IPS-20b (cell line): Measurements from ENCODE around the gene KRT5.
"Not testable (repeated sequence)": the region's sequence is repeated elsewhere in the genome, so short reads cannot be mapped to it uniquely, and the experiment has no call there.

Experiments
- H3K27ac ChIP-seq: one replicate; pipeline ENCODE4 v1.5.1; 2013; ENCODE audit warnings: low read length
- H3K27me3 ChIP-seq: 2 replicates; pipeline ENCODE4 v1.6.1; 2013; ENCODE audit warnings: mild to moderate bottlenecking, low read length, inconsistent platforms; ENCODE audit not compliant: insufficient read depth
- H3K36me3 ChIP-seq: 2 replicates; pipeline ENCODE4 v1.6.1; 2013; ENCODE audit warnings: low read depth, mild to moderate bottlenecking, inconsistent platforms, low read length, moderate library complexity; ENCODE audit not compliant: insufficient read depth
- H3K4me1 ChIP-seq: 2 replicates; pipeline ENCODE4 v1.6.1; 2013; ENCODE audit warnings: mild to moderate bottlenecking, control low read depth, inconsistent platforms, low read length, moderate library complexity; ENCODE audit not compliant: insufficient read depth
- H3K4me3 ChIP-seq: 2 replicates; pipeline ENCODE4 v1.5.1; 2013; ENCODE audit warnings: mild to moderate bottlenecking, low read length, inconsistent platforms
- H3K9ac ChIP-seq: 2 replicates; pipeline ENCODE4 v1.6.1; 2013; ENCODE audit warnings: low read depth, mild to moderate bottlenecking, inconsistent platforms, low read length, moderate library complexity
- H3K9me3 ChIP-seq: 2 replicates; pipeline ENCODE4 v1.6.1; 2013; ENCODE audit warnings: mild to moderate bottlenecking, low read depth, low read length, inconsistent platforms; ENCODE audit not compliant: insufficient read depth

The KRT5 gene

DNA sequence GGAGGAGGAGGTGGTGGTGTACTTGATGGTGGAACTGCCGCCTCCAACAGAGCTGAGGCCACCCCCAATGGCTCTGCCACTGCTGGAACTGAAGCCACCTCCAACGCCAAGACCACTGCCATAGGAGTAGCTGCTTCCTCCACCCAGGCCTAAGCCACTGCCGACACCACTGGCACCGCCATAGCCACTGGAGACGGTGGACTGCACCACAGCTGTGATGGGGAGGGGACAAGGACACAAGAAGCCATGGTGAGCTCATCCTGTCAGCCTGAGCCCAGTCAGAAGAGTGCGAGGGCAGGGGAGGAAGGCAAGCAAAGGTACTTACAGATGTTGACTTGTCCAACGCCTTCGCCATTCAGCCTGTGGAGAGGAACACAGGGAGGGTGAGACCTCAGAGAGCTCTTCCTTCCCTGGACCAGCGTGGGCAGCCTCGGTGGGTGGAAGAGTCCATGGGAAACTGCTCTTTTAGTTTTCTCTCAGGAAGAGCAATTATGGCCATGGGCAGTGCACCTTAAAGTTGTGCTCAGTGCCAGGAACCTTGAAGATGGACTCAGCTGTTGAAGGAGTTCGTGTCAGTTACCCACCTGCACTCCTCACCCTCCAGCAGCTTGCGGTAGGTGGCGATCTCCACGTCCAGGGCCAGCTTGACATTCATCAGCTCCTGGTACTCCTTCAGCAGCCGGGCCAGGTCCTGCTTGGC lies 32.3 kb downstream of the KRT5 start:
- not testable (repeated sequence) for H3K27ac ChIP-seq, H3K27me3 ChIP-seq, H3K9ac ChIP-seq, H3K4me3 ChIP-seq, H3K4me1 ChIP-seq, H3K36me3 ChIP-seq, H3K9me3 ChIP-seq

DNA sequence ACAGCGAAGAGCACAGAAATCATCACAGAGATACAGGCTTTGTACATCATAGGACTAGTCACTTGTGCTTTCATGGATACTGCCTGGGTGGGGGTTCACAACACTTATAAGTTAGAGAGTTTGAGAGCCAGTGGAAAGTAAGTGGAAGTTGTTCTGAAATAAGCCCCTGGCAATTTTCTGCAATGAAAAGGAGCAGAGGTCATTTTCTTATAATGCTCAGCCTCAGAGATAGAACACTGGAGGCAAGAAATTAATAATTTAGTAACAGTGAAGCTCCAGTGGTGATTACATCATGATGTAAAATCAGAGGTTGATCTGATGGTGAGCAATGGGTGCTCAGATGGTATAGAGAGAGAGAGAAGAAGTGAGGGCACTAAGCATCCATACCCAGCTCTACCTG lies 33.0 kb downstream of the KRT5 start:
- Histone ChIP-seq H3K9ac (no peak overlapping the region), H3K36me3 (no peaks in the 10 kb centered on the region), H3K4me1 (no peaks in the 10 kb centered on the region), H3K4me3 (no peak overlapping the region), H3K27ac (no peak overlapping the region), H3K9me3 (peaks cover 6% of the 10 kb centered on the region; the same call in 1 of the 2 replicates), H3K27me3 (no peaks in the 10 kb centered on the region)

DNA sequence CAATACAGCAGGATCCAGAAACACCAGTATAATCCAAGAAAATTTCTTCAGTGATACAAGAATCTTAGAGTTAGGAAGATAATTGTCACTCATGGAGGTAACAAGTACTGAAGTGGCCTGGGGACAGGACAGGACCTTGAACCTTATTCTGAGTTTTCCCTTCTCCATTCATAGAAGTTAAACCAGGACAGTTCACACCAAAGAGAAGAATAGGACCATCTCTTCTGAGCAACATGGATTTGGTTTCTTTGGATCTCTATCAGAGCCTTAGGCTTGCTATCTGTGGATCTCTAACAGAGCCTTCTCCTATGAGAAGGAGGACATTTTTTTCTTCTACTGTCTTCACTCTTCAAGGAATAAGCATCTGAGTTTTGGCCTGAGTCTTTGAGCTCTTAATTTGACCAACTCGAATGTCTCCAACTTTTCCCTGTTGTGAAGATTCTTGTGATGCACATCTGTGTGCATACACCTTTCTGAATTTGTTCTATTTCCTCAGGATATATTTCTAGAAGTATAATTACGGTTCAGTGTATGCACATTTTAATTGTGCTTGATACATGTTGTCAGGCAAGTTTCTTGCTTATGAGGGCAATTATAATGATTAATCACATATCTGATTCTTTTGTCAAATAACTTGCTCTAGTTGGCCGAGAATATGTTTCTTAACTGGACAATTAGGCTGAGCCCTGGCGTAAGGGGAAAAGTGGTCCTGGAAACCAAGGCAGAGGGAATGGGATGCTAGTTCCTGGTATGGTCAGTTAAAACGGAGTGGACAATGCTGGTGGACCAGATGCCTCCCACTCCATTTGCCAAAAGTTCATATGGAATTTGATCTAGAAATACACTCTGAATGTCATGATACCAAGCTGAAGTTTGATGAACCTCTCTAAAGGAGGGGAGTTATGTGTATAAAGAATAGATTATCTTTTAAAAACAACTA lies 33.8 kb downstream of the KRT5 start:
- Histone ChIP-seq H3K36me3 (no peaks in the 10 kb centered on the region), H3K9me3 (peaks cover 6% of the 10 kb centered on the region; the same call in 1 of the 2 replicates), H3K27ac (no peak overlapping the region), H3K9ac (no peak overlapping the region), H3K4me1 (no peaks in the 10 kb centered on the region), H3K4me3 (no peak overlapping the region), H3K27me3 (no peaks in the 10 kb centered on the region)

DNA sequence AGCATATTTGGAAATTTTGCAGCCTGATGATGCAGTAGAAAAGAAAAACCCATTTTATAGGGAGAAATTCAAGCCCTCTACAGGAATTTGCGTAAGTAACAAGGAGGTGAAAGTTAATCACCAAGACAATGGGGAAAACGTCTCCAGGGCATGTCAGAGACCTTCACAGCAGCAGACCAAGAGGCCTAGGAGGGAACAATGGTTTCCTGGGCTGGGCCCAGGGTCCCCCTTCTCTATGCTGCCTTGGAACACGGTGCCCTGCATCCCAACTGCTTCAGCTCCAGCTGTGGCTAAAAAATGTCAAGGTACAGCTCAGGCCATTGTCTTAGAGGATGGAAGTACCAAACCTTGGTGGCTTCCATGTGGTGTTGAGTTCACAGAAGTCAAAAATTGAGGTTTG lies 40.1 kb downstream of the KRT5 start:
- no peaks in the 10 kb centered on the region for H3K36me3 ChIP-seq
- no peak overlapping the region for H3K27ac ChIP-seq
- peaks cover 3% of the 10 kb centered on the region; the same call in 1 of the 2 replicates for H3K9me3 ChIP-seq
- H3K4me1 ChIP-seq, result no peaks in the 10 kb centered on the region
- H3K27me3 ChIP-seq, result no peaks in the 10 kb centered on the region
- no peak overlapping the region for H3K4me3 ChIP-seq
- H3K9ac ChIP-seq, result no peak overlapping the region

DNA sequence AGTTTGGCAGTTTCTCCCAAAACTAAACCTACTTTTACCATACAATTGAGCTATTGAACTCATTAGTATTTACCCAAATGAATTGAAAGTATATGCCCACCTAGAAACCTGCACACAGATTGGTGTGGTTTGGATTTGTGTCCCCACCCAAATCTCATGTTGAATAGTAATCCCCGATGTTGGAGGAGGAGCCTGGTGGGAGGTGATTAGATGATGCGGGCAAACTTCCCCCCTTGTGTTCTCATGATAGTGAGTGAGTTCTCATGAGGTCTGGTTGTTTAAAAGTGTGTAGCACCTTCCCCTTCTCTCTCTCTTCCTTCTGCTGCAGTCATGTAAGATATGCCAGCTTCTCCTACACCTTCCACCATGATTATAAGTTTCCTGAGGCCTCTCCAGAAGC lies 42.5 kb downstream of the KRT5 start:
- no peaks in the 10 kb centered on the region for H3K4me1 ChIP-seq

DNA sequence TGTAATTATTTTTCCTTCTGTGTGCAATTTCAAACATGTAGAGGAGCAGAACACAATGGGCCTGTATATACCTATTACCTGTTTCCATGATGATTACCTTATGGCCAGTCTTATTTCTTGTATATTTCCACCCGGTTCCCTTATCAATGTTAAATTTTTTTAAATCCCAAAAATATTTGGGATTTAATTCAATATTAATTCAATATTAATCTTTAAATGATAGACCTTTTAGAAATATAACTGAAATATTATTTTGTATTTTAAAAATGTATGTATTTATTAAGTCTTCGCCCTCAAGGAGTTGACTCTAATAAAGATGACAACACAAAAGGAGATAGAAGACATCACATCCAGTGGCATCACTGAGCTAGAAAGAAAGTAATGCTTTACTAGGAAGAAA lies 46.0 kb downstream of the KRT5 start:
- Histone ChIP-seq H3K36me3 (no peaks in the 10 kb centered on the region), H3K9me3 (peaks cover 6% of the 10 kb centered on the region), H3K27ac (no peak overlapping the region), H3K4me3 (no peak overlapping the region), H3K9ac (no peak overlapping the region), H3K4me1 (no peaks in the 10 kb centered on the region), H3K27me3 (no peaks in the 10 kb centered on the region)

More for the DNA sequence above, 42.5 kb downstream of the KRT5 start:
- Histone ChIP-seq H3K36me3 (no peaks in the 10 kb centered on the region), H3K9ac (no peak overlapping the region), H3K27me3 (no peaks in the 10 kb centered on the region), H3K9me3 (peaks cover 3% of the 10 kb centered on the region; the same call in 1 of the 2 replicates), H3K4me3 (no peak overlapping the region), H3K27ac (no peak overlapping the region)

DNA sequence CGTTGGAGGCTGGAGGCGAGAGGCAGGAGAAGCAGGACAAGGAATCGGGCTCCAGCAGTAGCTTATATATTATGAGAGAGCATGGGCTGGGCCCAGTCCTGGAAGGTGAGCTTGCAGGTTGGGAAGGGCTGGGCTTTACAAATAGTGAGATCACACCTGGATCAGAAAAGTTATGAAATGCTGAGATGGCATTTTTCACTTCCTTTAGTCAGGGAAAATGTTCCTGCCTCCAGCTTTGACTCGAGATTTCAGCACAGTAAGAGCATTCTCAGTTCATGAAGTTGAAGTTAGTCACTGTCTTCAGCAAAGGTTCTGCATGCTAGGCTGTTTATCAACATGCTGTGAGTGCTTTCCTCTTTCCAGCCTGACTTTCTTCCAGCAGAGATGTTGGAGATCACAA lies 46.4 kb downstream of the KRT5 start, which contains the start of gene KRT6C:
KRT6C (minus strand) TSS at position 38 of the 400 bp plus-strand sequence. CDS start 68 bp downstream, outside the sequence.
- Histone ChIP-seq H3K4me1 (no peaks in the 10 kb centered on the region), H3K9me3 (peaks cover 6% of the 10 kb centered on the region), H3K36me3 (no peaks in the 10 kb centered on the region), H3K27me3 (no peaks in the 10 kb centered on the region), H3K4me3 (no peak within 1 kb of the TSS), H3K27ac (no peak within 1 kb of the TSS), H3K9ac (no peak within 1 kb of the TSS)

DNA sequence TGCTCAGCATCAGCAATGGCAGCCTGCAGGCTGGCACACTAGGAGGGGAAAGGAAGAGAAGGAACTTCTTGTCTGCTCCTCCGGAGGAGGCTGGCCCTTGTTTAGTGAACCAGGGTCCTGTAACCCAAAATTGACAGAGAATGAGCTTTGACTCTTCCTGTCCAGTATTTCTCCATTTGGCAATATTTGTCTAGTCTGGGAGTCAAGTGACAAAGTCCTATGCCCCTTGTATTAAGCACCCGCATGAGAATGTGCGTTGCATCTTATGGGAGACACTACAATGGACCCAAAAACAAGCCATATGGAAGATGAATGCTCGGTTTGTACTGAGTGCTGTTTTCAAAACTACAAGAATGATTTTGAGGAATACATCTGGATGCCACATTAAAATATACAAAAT lies 50.3 kb downstream of the KRT5 start:
- H3K9me3 ChIP-seq, result peaks cover 2% of the 10 kb centered on the region
- no peaks in the 10 kb centered on the region for H3K4me1 ChIP-seq
- H3K27ac ChIP-seq, result no peak overlapping the region
- H3K27me3 ChIP-seq, result no peaks in the 10 kb centered on the region
- no peak overlapping the region for H3K9ac ChIP-seq
- no peak overlapping the region for H3K4me3 ChIP-seq
- H3K36me3 ChIP-seq, result no peaks in the 10 kb centered on the region

DNA sequence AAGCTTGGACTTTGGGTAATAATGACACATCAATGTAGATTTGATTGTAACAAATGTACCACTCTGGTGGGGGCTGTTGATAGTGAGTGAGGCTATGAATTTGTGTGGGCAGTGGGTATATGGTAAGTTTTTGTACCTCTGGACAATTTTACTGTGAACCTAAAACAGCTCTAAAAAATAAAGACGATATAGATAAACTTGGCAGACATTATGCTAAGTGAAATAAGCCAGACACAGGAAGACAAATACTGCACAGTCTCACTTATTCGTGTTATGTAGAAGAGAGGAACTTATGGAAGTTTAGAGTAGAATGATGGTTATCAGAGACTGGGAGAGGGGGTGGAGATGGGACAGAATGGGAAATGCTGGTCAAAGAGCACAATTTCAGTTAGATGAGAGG lies 55.3 kb downstream of the KRT5 start:
- Histone ChIP-seq H3K36me3 (no peaks in the 10 kb centered on the region), H3K4me3 (no peak overlapping the region), H3K4me1 (no peaks in the 10 kb centered on the region), H3K27ac (no peak overlapping the region), H3K9ac (no peak overlapping the region), H3K9me3 (peaks cover 2% of the 10 kb centered on the region; the same call in 1 of the 2 replicates), H3K27me3 (no peaks in the 10 kb centered on the region)
